ENCODE measurements around the gene NANOS1.

Gene NANOS1

GRCh38 chr10:118995739-118996138 is 33.8 kb upstream of the NANOS1 start:
- no peaks in the 10 kb centered on the region for H3K9me3 Mint-ChIP-seq
- H3K4me3 Mint-ChIP-seq = no peak overlapping the region
- H3K27ac Mint-ChIP-seq (ENCODE audit: low read depth) = no peak overlapping the region
- peaks cover 22% of the 10 kb centered on the region for H3K27me3 Mint-ChIP-seq
- no peaks in the 10 kb centered on the region for H3K36me3 Mint-ChIP-seq (ENCODE audit: insufficient read depth)
- H3K4me1 Mint-ChIP-seq = no peaks in the 10 kb centered on the region
- DNase-seq (ENCODE audit: low spot score in 2 of 2) (no peak), ATAC-seq (replicated peaks; ENCODE audit: extremely low read depth, poor library complexity, severe bottlenecking) (no peak)

- Mint-ChIP-seq H3K4me1 (no peaks in the 10 kb centered on the region), H3K27ac (ENCODE audit: low read depth) (no peak overlapping the region), H3K36me3 (ENCODE audit: insufficient read depth) (no peaks in the 10 kb centered on the region), H3K9me3 (no peaks in the 10 kb centered on the region), H3K27me3 (peaks cover 38% of the 10 kb centered on the region), H3K4me3 (no peak overlapping the region)
- ATAC-seq (replicated peaks; ENCODE audit: extremely low read depth, poor library complexity, severe bottlenecking) = no peak
- DNase-seq (ENCODE audit: low spot score in 2 of 2) = no peak
These were observed 32.1 kb upstream of the NANOS1 start for GRCh38 chr10:118997379-118997778.

GRCh38 chr10:118998183-118998582 is 31.3 kb upstream of the NANOS1 start:
- no peaks in the 10 kb centered on the region for H3K9me3 Mint-ChIP-seq
- DNase-seq (ENCODE audit: low spot score in 2 of 2) = no peak
- H3K4me3 Mint-ChIP-seq = no peak overlapping the region
- H3K4me1 Mint-ChIP-seq = no peaks in the 10 kb centered on the region
- peaks cover 41% of the 10 kb centered on the region for H3K27me3 Mint-ChIP-seq
- no peak overlapping the region for H3K27ac Mint-ChIP-seq (ENCODE audit: low read depth)
- H3K36me3 Mint-ChIP-seq (ENCODE audit: insufficient read depth) = no peaks in the 10 kb centered on the region
- ATAC-seq (replicated peaks; ENCODE audit: extremely low read depth, poor library complexity, severe bottlenecking) = no peak

DNA sequence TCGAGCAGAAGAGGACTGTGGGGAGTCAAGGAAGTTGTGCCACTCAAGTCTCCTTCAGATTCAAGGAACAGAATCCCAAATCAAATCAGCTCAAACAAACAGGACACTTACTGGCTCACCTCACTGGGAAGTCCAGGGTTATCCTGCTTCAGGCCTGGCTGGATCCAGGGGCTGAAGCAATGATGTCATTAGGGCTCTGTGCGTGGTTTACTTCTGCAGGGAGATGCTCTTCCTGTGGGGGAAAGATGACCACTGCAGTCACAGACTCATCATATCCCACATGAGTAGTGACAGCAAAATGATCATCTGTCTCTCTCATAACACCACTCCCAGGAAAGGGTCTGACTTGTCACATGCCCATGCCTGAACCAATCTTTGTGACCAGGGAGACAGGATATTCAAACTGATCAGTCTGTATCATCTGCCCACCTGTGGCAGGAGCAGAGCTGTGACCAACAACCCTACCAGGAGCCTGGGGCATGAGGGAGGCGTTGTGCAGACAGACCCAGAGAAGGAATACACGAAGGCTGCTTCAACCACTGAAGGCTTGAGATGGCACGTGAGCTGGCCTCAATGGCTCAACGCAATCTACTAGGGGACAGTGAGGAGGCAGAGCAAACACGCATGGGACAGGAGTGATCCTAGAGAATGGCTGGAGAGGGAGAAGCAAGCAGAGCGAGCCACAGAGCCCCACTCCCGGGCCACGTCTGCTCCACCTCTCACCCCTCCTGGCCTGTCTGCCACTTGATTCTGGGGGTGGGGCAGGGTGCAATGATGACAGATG is 27.6 kb upstream of the NANOS1 start:
- peaks cover 66% of the 10 kb centered on the region for H3K27me3 Mint-ChIP-seq
- H3K4me3 Mint-ChIP-seq = no peak overlapping the region
- ATAC-seq (replicated peaks; ENCODE audit: extremely low read depth, poor library complexity, severe bottlenecking) = no peak
- DNase-seq (ENCODE audit: low spot score in 2 of 2) = no peak
- H3K4me1 Mint-ChIP-seq = no peaks in the 10 kb centered on the region
- no peak overlapping the region for H3K27ac Mint-ChIP-seq (ENCODE audit: low read depth)
- H3K36me3 Mint-ChIP-seq (ENCODE audit: insufficient read depth) = no peaks in the 10 kb centered on the region
- no peaks in the 10 kb centered on the region for H3K9me3 Mint-ChIP-seq

GRCh38 chr10:119003572-119004289 is 25.8 kb upstream of the NANOS1 start:
- no peak for DNase-seq (ENCODE audit: low spot score in 2 of 2)
- H3K27me3 Mint-ChIP-seq = peaks cover 63% of the 10 kb centered on the region
- H3K4me1 Mint-ChIP-seq = no peaks in the 10 kb centered on the region
- no peaks in the 10 kb centered on the region for H3K36me3 Mint-ChIP-seq (ENCODE audit: insufficient read depth)
- no peak for ATAC-seq (replicated peaks; ENCODE audit: extremely low read depth, poor library complexity, severe bottlenecking)
- H3K27ac Mint-ChIP-seq (ENCODE audit: low read depth) = no peak overlapping the region
- H3K4me3 Mint-ChIP-seq = no peak overlapping the region
- H3K9me3 Mint-ChIP-seq = no peaks in the 10 kb centered on the region

DNA sequence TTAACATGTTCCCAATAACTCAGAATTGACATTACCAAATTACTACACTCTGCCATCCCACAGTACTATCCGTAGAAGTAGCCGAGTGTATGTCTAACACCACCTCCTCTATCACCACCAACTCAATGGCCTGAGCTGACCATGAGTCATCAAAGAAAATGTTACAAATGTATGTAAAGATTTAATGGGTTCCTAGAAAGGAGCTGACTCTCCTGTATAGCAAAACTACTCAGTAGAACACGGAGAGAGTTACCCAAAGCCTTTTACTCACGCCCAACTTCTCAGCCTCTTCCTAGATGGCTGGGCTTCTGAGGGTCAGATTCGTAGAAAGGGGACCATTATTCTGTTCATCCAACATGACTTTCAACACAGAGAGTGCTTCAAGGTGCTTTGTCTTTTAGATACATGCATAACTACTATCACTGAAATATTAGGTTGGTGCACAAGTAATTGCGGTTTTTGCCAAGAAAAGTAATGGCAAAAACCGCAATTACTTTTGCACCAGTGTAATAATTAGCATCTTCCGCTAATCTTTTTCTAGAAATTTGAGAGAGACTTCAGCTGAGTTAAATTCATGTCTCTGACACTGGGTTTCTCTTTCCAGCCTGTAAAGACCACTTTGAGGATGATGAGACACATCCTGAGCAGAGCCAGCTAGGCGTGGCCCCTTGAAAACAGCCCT is 24.0 kb upstream of the NANOS1 start:
- no peak overlapping the region for H3K4me3 Mint-ChIP-seq
- no peak overlapping the region for H3K27ac Mint-ChIP-seq (ENCODE audit: low read depth)
- H3K4me1 Mint-ChIP-seq = no peaks in the 10 kb centered on the region
- DNase-seq (ENCODE audit: low spot score in 2 of 2) (no peak), ATAC-seq (replicated peaks; ENCODE audit: extremely low read depth, poor library complexity, severe bottlenecking) (no peak)
- H3K9me3 Mint-ChIP-seq = no peaks in the 10 kb centered on the region
- no peaks in the 10 kb centered on the region for H3K36me3 Mint-ChIP-seq (ENCODE audit: insufficient read depth)
- peaks cover 71% of the 10 kb centered on the region for H3K27me3 Mint-ChIP-seq

DNA sequence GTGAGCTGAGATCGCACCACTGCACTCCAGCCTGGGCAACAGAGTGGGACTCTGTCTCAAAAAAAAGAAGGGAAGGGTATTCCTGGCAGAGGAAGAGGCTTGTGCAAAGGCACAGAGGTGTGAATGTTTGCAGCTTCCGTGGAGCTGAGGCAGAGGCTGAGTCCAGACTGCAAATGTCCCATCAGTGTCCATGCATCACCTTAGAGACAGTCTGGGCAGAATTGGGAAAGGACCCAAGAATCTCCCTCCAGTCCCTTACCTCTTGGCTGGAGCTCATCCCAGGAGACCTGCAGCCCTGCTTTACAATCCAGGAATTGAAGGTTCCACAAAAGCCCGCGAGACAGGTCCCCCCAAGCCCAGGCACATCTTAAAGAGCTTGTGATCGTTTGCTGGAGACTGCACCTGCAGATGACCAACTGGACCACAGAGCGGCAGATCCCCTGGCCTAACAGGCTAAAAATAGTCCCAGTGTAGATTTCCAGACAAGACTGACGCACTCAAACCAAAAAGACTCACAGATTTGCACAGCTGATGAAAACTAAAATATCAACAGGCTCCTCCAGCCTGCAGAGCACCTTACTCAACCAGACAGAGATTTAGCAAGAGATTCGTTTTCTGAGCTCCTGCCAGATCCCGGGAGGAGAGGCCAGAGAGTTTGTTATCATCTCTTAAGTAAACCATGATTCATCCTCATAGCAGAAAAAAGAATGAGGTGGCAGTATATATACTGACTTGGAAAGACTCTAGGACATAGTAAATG is 22.9 kb upstream of the NANOS1 start:
- Mint-ChIP-seq H3K9me3 (no peaks in the 10 kb centered on the region), H3K36me3 (ENCODE audit: insufficient read depth) (no peaks in the 10 kb centered on the region), H3K27me3 (peaks cover 60% of the 10 kb centered on the region), H3K27ac (ENCODE audit: low read depth) (no peak overlapping the region), H3K4me3 (no peak overlapping the region), H3K4me1 (no peaks in the 10 kb centered on the region)
- no peak for DNase-seq (ENCODE audit: low spot score in 2 of 2)
- ATAC-seq (replicated peaks; ENCODE audit: extremely low read depth, poor library complexity, severe bottlenecking) = no peak

GRCh38 chr10:119007211-119007574 is 22.3 kb upstream of the NANOS1 start:
- DNase-seq (ENCODE audit: low spot score in 2 of 2) = no peak
- Mint-ChIP-seq H3K36me3 (ENCODE audit: insufficient read depth) (no peaks in the 10 kb centered on the region), H3K4me3 (no peak overlapping the region), H3K4me1 (no peaks in the 10 kb centered on the region), H3K9me3 (no peaks in the 10 kb centered on the region), H3K27me3 (peaks cover 55% of the 10 kb centered on the region), H3K27ac (ENCODE audit: low read depth) (no peak overlapping the region)
- no peak for ATAC-seq (replicated peaks; ENCODE audit: extremely low read depth, poor library complexity, severe bottlenecking)

DNA sequence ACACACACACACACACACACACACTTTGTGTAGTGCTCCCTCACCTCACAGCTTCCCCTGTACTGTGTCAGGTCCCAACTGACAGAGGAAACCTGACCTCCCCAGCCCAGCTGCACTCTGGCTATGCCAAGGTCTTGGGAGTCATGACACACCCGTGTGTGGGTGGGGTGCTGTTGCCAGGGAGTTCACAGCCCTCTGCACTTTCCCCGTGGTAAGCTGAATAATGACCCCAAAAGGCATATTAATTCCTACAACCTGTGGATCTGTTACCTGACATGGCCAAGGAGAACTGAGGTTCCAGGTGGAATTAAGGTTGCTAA is 8.9 kb upstream of the NANOS1 start:
- Mint-ChIP-seq H3K4me3 (no peak overlapping the region), H3K36me3 (ENCODE audit: insufficient read depth) (peaks cover 1% of the 10 kb centered on the region), H3K27me3 (peaks cover 8% of the 10 kb centered on the region), H3K4me1 (no peaks in the 10 kb centered on the region), H3K9me3 (no peaks in the 10 kb centered on the region), H3K27ac (ENCODE audit: low read depth) (no peak overlapping the region)
- no peak for DNase-seq (ENCODE audit: low spot score in 2 of 2)
- ATAC-seq (replicated peaks; ENCODE audit: extremely low read depth, poor library complexity, severe bottlenecking) = no peak

DNA sequence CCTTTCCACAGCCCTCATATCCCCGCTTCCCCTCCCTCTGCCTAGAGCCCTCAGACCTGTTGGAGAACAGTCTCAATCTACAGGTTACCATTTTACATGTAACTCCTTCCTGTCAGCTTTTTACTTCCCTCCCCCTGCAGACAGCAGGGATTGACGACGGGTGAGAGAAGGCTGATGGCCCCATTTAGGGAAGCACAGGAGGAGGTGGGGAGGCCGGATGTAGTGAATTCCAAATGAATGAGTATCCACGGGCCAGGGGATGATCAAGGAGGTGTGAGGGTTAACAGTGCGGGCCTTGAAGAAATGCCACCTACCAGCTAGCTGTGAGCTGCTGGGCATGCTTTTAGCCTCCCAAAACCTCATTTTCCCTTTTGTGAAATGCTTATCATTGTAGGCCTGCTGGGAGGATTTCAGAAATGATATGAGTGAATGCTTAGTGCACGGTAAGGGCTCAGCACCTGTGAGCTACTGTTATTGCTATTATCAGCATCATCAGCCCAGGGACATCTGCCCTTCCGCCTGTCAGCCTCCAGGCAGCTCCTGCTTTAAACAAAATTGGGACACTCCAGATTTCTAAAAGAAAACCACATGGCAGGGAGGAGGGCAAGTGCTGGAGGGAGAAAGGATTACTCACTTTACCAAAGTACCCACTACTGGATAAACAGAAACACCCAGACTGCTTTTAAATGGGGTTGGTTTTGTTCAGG is 6.5 kb upstream of the NANOS1 start:
- H3K36me3 Mint-ChIP-seq (ENCODE audit: insufficient read depth) = peaks cover 1% of the 10 kb centered on the region
- H3K4me3 Mint-ChIP-seq = no peak overlapping the region
- H3K9me3 Mint-ChIP-seq = no peaks in the 10 kb centered on the region
- ATAC-seq (replicated peaks; ENCODE audit: extremely low read depth, poor library complexity, severe bottlenecking) (no peak), DNase-seq (ENCODE audit: low spot score in 2 of 2) (no peak)
- no peaks in the 10 kb centered on the region for H3K27me3 Mint-ChIP-seq
- H3K27ac Mint-ChIP-seq (ENCODE audit: low read depth) = no peak overlapping the region
- no peaks in the 10 kb centered on the region for H3K4me1 Mint-ChIP-seq

GRCh38 chr10:119023553-119023868 is 6.0 kb upstream of the NANOS1 start:
- no peak for ATAC-seq (replicated peaks; ENCODE audit: extremely low read depth, poor library complexity, severe bottlenecking)
- no peak for DNase-seq (ENCODE audit: low spot score in 2 of 2)
- Mint-ChIP-seq H3K36me3 (ENCODE audit: insufficient read depth) (peaks cover 3% of the 10 kb centered on the region), H3K4me3 (no peak overlapping the region), H3K4me1 (no peaks in the 10 kb centered on the region), H3K27me3 (no peaks in the 10 kb centered on the region), H3K9me3 (no peaks in the 10 kb centered on the region), H3K27ac (ENCODE audit: low read depth) (no peak overlapping the region)

DNA sequence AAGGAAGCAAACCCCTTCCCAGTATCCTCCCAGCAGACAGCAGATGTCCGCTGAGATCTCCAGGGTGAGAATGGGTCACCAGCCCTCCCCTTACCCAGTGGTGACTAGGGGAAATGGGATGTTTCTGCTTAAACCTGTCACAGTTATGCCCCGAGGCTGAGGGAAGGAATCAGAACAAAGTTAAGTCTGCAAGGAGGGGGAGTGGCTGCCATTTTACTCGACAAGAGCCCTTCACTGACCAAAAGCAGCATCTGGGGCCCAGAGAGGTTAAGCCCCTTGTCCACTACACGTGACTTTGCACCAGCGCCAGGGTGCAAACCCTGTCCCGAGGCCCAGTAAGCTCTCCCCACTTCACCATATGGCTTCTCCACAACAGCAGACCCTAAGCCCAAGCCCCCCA is 4.6 kb upstream of the NANOS1 start:
- ATAC-seq (replicated peaks; ENCODE audit: extremely low read depth, poor library complexity, severe bottlenecking) (no peak), DNase-seq (ENCODE audit: low spot score in 2 of 2) (no peak)
- no peaks in the 10 kb centered on the region for H3K9me3 Mint-ChIP-seq
- no peaks in the 10 kb centered on the region for H3K27me3 Mint-ChIP-seq
- peaks cover 3% of the 10 kb centered on the region for H3K36me3 Mint-ChIP-seq (ENCODE audit: insufficient read depth)
- no peaks in the 10 kb centered on the region for H3K4me1 Mint-ChIP-seq
- no peak overlapping the region for H3K27ac Mint-ChIP-seq (ENCODE audit: low read depth)
- no peak overlapping the region for H3K4me3 Mint-ChIP-seq
